ENCODE measurements around the gene IFITM1. TPM values are rescaled to one million over a fixed set of nuclear protein-coding genes. Genes with fewer than 3 reads are reported as not detected.

The IFITM1 gene
- total and polyA plus RNA-seq, 7 donors, result 41.2 to 580 (median 91.5) TPM

- WGBS, 2 donors, result 87 to 95% methylated on average over 6 of the region's 6 CpGs
- H3K36me3 ChIP-seq, result no peaks in the 10 kb centered on the region
- intact Hi-C loops (cut with DNase I), result no loop called here
- H3K4me1 ChIP-seq, result no peaks in the 10 kb centered on the region
- H3K27ac ChIP-seq, result no peak overlapping the region
- H3K9me3 ChIP-seq, result no peaks in the 10 kb centered on the region
- no peak overlapping the region for H3K4me3 ChIP-seq
- TF ChIP-seq EP300 (IDR thresholded peaks at IDR 0.05), result no peak
- H3K27me3 ChIP-seq, result peaks cover 3 to 32% (median 8%) of the 10 kb centered on the region in 3 donors
- DNase-seq, result no peak
Measured at GRCh38 chr11:272931-273198, 41.0 kb upstream of the IFITM1 start.

GRCh38 chr11:276219-276618, 37.6 kb upstream of the IFITM1 start:
- Histone ChIP-seq H3K36me3 (no peaks in the 10 kb centered on the region), H3K27me3 (peaks cover 31 to 42% (median 32%) of the 10 kb centered on the region in 3 donors), H3K4me1 (peaks cover 0 to 26% (median 23%) of the 10 kb centered on the region in 4 donors), H3K4me3 (no peak overlapping the region), H3K27ac (no peak overlapping the region), H3K9me3 (no peaks in the 10 kb centered on the region)
- intact Hi-C loops (cut with DNase I), result no loop called here
- TF ChIP-seq CTCF (IDR thresholded peaks at IDR 0.05), result no peak
- TF ChIP-seq POLR2A (IDR thresholded peaks at IDR 0.05), result no peak
- no peak for TF ChIP-seq POLR2AphosphoS5 (IDR thresholded peaks at IDR 0.05)
- no peak for TF ChIP-seq EP300 (IDR thresholded peaks at IDR 0.05)
- no peak for DNase-seq

- peak; percentile 57 for DNase-seq
- Histone ChIP-seq H3K27me3 (peaks cover 40 to 58% (median 51%) of the 10 kb centered on the region in 3 donors), H3K4me1 (peaks cover 0 to 31% (median 26%) of the 10 kb centered on the region in 4 donors), H3K36me3 (no peaks in the 10 kb centered on the region), H3K27ac (no peak within 1 kb of the TSS), H3K9me3 (no peaks in the 10 kb centered on the region), H3K4me3 (peak within 1 kb of the TSS in 3 of 4 donors; percentile 7 to 32 (median 22))
- WGBS, 2 donors, result 50 to 72% methylated on average over 21 of the region's 21 CpGs
- intact Hi-C loops (cut with DNase I), result no loop called here
- TF ChIP-seq EP300 (IDR thresholded peaks at IDR 0.05), result no peak
- no peak for TF ChIP-seq POLR2A (IDR thresholded peaks at IDR 0.05)
- TF ChIP-seq POLR2AphosphoS5 (IDR thresholded peaks at IDR 0.05), result no peak
Measured at GRCh38 chr11:278001-278951, 35.6 kb upstream of the IFITM1 start, which contains the start of gene NLRP6. Gene NLRP6 (plus strand): TSS chr11:278407. CDS start chr11:278570, 163 bp downstream.

- TF ChIP-seq EP300 (IDR thresholded peaks at IDR 0.05) (no peak), POLR2AphosphoS5 (IDR thresholded peaks at IDR 0.05) (no peak), CTCF (IDR thresholded peaks at IDR 0.05) (no peak), POLR2A (IDR thresholded peaks at IDR 0.05) (no peak)
- H3K36me3 ChIP-seq, result no peaks in the 10 kb centered on the region
- peaks cover 0 to 31% (median 26%) of the 10 kb centered on the region in 4 donors for H3K4me1 ChIP-seq
- intact Hi-C loops (cut with DNase I), result no loop called here
- WGBS, 2 donors, result 7 to 16% methylated on average over 97 of the region's 97 CpGs
- DNase-seq, result peak; percentile 58
- H3K9me3 ChIP-seq, result no peaks in the 10 kb centered on the region
- peaks cover 42 to 68% (median 57%) of the 10 kb centered on the region in 3 donors for H3K27me3 ChIP-seq
- peak overlapping the region in 3 of 4 donors; percentile 7 to 32 (median 22) for H3K4me3 ChIP-seq
- H3K27ac ChIP-seq, result no peak overlapping the region
Measured at GRCh38 chr11:279040-279965, 34.5 kb upstream of the IFITM1 start.

GRCh38 chr11:279966-280705, 33.7 kb upstream of the IFITM1 start:
- Histone ChIP-seq H3K27me3 (peaks cover 46 to 76% (median 62%) of the 10 kb centered on the region in 3 donors), H3K4me3 (peak overlapping the region in 3 of 4 donors; percentile 7 to 32 (median 22)), H3K27ac (no peak overlapping the region), H3K9me3 (no peaks in the 10 kb centered on the region), H3K36me3 (no peaks in the 10 kb centered on the region), H3K4me1 (peaks cover 0 to 31% (median 26%) of the 10 kb centered on the region in 4 donors)
- TF ChIP-seq EP300 (IDR thresholded peaks at IDR 0.05), result no peak
- no peak for TF ChIP-seq POLR2AphosphoS5 (IDR thresholded peaks at IDR 0.05)
- TF ChIP-seq CTCF (IDR thresholded peaks at IDR 0.05), result no peak
- intact Hi-C loops (cut with DNase I), result no loop called here
- WGBS, 2 donors, result 1 to 3% methylated on average over 85 of the region's 85 CpGs
- peak; percentile 63 for DNase-seq
